Progenitor cell of endocrine pancreas (in vitro differentiated cells): ENCODE data around the gene YJEFN3. TPM values are rescaled to one million over a fixed set of nuclear protein-coding genes. Genes with fewer than 3 reads are reported as not detected.

Experiments used
- DNase-seq: peaks from one replicate; pipeline ENCODE4 v3.0.0; 2021; ENCODE audit warnings: low spot score; ENCODE audit not compliant: unreplicated experiment
- H3K27ac Mint-ChIP-seq: 2 replicates; pipeline ENCODE4 v1.8.0; 2021; ENCODE audit warnings: mild to moderate bottlenecking, moderate library complexity, mixed read lengths
- H3K27me3 Mint-ChIP-seq: 2 replicates; pipeline ENCODE4 v1.8.0; 2021; ENCODE audit warnings: mixed read lengths
- H3K36me3 Mint-ChIP-seq: 2 replicates; pipeline ENCODE4 v1.8.0; 2022; ENCODE audit warnings: mixed read lengths; ENCODE audit not compliant: insufficient read depth
- H3K4me1 Mint-ChIP-seq: 2 replicates; pipeline ENCODE4 v1.8.0; 2021; ENCODE audit warnings: low read depth, mixed read lengths
- H3K4me3 Mint-ChIP-seq: 2 replicates; pipeline ENCODE4 v1.8.0; 2021; ENCODE audit warnings: low read depth, mild to moderate bottlenecking, moderate library complexity, mixed read lengths
- H3K9me3 Mint-ChIP-seq: 2 replicates; pipeline ENCODE4 v1.8.0; 2021; ENCODE audit warnings: low read depth, mixed read lengths
- total RNA-seq: library from RNA; stranded (reverse); gene quantifications from 2 replicates; pipeline ENCODE4 v1.2.1, GENCODE V29; 2021
- TF ChIP-seq, protein P1 (sequence below): fragments of 200-600 bp; sonication (generic); IDR thresholded peaks from one replicate; pipeline ENCODE4 v1.5.0; 2021; ENCODE audit warnings: antibody characterized with exemption, mild to moderate bottlenecking; ENCODE audit not compliant: unreplicated experiment

Gene YJEFN3
- total RNA-seq, 1 donor from 2014 or later: 27.6 TPM

DNA sequence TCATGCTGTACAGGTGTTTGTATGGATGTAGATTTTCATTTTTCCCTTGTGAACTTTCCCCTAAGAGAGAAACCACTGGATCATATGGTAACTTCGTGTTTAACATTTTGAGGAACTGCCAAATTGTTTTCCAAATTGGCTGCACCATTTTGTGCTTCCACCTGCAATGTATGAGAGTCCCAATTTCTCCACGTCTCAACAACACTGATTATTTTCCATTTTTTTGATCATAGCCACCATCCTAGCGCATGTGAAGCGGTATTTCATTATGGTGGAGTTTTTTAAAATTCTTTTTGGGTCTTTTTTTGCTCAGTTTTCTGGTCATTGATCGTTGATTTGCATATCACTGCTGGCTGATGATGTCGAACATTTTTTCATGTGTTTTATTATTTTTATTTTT lies 7.7 kb upstream of the YJEFN3 start:
- no peak overlapping the region for H3K4me3 Mint-ChIP-seq
- no peak overlapping the region for H3K27ac Mint-ChIP-seq
- H3K9me3 Mint-ChIP-seq: no peaks in the 10 kb centered on the region
- H3K27me3 Mint-ChIP-seq: no peaks in the 10 kb centered on the region
- no peak for DNase-seq
- H3K36me3 Mint-ChIP-seq: peaks cover 14% of the 10 kb centered on the region
- TF ChIP-seq, protein P1, sequence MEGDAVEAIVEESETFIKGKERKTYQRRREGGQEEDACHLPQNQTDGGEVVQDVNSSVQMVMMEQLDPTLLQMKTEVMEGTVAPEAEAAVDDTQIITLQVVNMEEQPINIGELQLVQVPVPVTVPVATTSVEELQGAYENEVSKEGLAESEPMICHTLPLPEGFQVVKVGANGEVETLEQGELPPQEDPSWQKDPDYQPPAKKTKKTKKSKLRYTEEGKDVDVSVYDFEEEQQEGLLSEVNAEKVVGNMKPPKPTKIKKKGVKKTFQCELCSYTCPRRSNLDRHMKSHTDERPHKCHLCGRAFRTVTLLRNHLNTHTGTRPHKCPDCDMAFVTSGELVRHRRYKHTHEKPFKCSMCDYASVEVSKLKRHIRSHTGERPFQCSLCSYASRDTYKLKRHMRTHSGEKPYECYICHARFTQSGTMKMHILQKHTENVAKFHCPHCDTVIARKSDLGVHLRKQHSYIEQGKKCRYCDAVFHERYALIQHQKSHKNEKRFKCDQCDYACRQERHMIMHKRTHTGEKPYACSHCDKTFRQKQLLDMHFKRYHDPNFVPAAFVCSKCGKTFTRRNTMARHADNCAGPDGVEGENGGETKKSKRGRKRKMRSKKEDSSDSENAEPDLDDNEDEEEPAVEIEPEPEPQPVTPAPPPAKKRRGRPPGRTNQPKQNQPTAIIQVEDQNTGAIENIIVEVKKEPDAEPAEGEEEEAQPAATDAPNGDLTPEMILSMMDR: no peak
- H3K4me1 Mint-ChIP-seq: peaks cover 1% of the 10 kb centered on the region

DNA sequence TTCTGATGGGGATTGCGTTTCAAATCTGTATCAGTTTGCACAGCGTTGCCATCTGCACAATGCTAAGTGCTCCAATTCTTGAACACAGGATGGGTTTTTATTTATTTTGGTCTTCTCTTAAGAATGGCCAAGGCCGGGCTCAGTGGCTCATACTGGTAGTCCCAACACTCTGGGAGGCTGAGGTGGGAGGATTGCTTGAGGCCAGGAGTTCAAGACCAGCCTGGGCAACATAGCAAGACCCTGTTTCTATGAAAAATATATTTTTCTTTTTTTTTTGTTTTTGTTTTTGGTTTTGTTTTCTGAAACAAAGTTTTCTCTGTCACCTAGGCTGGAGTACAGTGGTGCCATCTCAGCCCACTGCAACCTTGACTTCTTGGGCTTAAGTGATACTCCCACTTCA lies 5.5 kb upstream of the YJEFN3 start:
- no peaks in the 10 kb centered on the region for H3K4me1 Mint-ChIP-seq
- no peak overlapping the region for H3K27ac Mint-ChIP-seq
- H3K27me3 Mint-ChIP-seq: no peaks in the 10 kb centered on the region
- no peak overlapping the region for H3K4me3 Mint-ChIP-seq
- no peak for DNase-seq
- TF ChIP-seq, protein P1: no peak
- H3K36me3 Mint-ChIP-seq: peaks cover 14% of the 10 kb centered on the region
- H3K9me3 Mint-ChIP-seq: no peaks in the 10 kb centered on the region

DNA sequence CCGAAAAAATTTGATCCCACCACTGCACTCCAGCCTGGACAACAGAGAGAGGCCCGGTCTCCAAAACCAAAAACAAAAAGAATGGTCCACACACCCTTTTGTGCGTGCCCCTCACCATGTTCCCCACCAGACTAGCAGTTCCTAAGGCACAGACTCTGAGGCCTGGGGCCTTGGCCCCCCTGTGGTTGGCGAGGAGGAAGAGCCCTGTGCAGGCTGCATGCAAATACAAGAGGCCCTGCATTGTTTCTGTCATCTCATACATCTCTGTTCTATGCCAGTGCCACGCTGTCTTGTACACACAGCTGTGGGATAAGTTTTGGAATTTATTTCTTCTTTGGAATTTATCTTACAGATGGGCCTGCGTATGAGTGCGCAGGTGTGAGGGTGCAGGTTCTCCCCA lies 4.7 kb upstream of the YJEFN3 start:
- H3K27ac Mint-ChIP-seq: no peak overlapping the region
- peaks cover 13% of the 10 kb centered on the region for H3K36me3 Mint-ChIP-seq
- H3K4me3 Mint-ChIP-seq: no peak overlapping the region
- H3K27me3 Mint-ChIP-seq: no peaks in the 10 kb centered on the region
- no peaks in the 10 kb centered on the region for H3K9me3 Mint-ChIP-seq
- H3K4me1 Mint-ChIP-seq: no peaks in the 10 kb centered on the region
- TF ChIP-seq, protein P1: no peak
- DNase-seq: no peak

DNA sequence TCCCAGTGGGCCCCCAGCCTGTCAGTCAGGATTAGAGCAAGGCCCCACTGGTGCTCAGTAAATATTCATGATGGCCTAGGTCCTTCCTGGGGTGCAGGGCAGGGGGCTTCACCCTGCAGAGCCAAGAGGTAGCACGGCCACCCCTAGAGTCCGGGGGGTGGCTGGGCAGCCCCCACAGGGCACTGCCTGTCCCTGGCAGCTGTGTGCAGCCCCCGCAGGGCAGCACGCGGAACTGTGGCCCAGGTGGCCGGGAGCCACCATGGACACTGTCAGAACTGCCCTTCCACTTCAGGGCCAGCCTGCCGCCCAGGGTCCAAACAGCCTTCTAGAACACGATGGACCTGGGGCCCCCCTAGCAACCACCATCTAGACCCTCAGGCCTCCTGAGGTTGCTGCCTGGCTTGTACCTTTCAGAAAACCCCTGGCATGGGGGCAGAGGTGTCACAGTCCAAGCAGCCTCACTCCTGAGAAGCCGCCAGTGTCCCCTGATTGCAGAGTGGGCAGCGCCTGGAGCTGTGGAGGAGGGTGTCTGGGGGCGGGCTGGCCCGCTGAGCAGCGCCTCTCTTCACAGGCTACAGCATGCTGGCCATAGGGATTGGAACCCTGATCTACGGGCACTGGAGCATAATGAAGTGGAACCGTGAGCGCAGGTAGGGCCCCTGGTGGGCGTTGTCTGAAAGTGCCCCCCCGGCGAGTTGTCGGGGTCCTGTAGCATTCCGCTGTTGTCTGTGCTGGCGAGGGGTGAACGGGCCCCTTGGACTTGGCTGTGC lies 2.9 kb upstream of the YJEFN3 start:
- no peak for DNase-seq
- Mint-ChIP-seq H3K27me3 (no peaks in the 10 kb centered on the region), H3K4me3 (no peak overlapping the region), H3K4me1 (no peaks in the 10 kb centered on the region), H3K27ac (no peak overlapping the region), H3K9me3 (no peaks in the 10 kb centered on the region), H3K36me3 (peaks cover 6% of the 10 kb centered on the region)
- TF ChIP-seq, protein P1: no peak

DNA sequence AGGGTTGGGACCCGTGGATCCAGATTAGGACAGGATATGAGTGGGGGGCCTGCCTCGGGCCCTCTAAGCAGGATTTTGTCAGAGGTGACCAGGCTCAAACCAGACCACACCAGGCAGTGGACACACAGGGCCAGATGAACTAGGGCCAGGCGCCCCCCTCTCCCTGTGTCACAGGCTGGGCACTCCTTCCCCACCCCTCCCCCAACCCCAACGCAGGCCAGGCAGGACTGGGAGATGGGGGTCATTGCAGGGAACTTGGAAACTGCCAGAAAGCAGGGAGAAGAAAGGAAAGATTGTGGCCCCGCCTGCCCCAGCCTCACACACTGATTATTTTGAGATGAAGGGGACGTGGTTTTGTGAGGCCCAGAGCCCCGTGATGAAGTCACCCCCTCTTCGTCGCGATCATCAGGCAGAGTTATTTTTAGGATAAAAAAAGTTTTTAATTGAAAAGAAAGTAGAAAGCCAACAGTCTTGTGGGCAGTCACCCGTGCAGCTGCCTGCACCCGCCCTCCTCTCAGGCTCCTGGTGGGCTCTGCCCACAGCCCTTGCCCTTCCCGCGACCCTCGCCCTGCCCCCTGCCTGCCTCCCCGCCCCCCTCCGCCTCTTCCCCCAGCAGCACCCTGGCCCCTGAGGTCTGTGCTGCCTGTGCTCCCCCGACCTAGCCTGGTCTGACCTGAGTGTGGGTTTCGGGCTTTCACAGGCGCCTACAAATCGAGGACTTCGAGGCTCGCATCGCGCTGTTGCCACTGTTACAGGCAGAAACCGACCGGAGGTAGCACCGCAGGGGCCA lies 1.9 kb upstream of the YJEFN3 start:
- H3K36me3 Mint-ChIP-seq: peaks cover 2% of the 10 kb centered on the region

More for the DNA sequence above, 1.9 kb upstream of the YJEFN3 start:
- H3K27me3 Mint-ChIP-seq: no peaks in the 10 kb centered on the region
- no peak for DNase-seq
- H3K9me3 Mint-ChIP-seq: no peaks in the 10 kb centered on the region
- TF ChIP-seq, protein P1: no peak
- no peak overlapping the region for H3K27ac Mint-ChIP-seq
- H3K4me3 Mint-ChIP-seq: no peak overlapping the region
- no peaks in the 10 kb centered on the region for H3K4me1 Mint-ChIP-seq
